DOHH2 (cell line): ENCODE results near the gene PDE8A.

Experiments used
- CTCF ChIP-seq: fragments of 200-600 bp; sonication (generic); IDR thresholded peaks from one replicate; pipeline ENCODE4 v1.5.1; 2014; ENCODE audit warnings: antibody characterized with exemption, mild to moderate bottlenecking, low read depth, low read length; ENCODE audit not compliant: poor library complexity, severe bottlenecking
- EZH2phosphoT487 ChIP-seq: fragments of 200-600 bp; sonication (generic); IDR thresholded peaks from 2 replicates; pipeline ENCODE4 v1.6.1; 2017; ENCODE audit warnings: borderline replicate concordance, mild to moderate bottlenecking, antibody characterized with exemption, low read length, moderate library complexity, mixed read lengths

- no peak for TF ChIP-seq CTCF
- TF ChIP-seq EZH2phosphoT487, result no peak
These were observed 147.0 kb downstream of the PDE8A start for GRCh38 chr15:85128621-85129020.
